B cell (primary cell): ENCODE results near the gene L3MBTL4. TPM values are rescaled to one million over a fixed set of nuclear protein-coding genes. Genes with fewer than 3 reads are reported as not detected.

ENCODE experiments used
- ATAC-seq: fragments of 200-7000 bp; cut with Tn5 transposase; one replicate; pipeline ENCODE4 v1.10.0; 2021; ENCODE audit warnings: low read depth, mild to moderate bottlenecking, moderate number of reproducible peaks, moderate library complexity
- CTCF ChIA-PET: fragments of 350-600 bp; sonication (Branson Sonifier 250); formaldehyde crosslinking; loops from one replicate; lab custom pipeline; 2021; ENCODE audit warnings: antibody characterized with exemption, inconsistent platforms; lab: Charles Lee
- POLR2A ChIA-PET: fragments of 350-600 bp; sonication (Branson Sonifier 250); formaldehyde crosslinking; loops from one replicate; lab custom pipeline; 2021; ENCODE audit warnings: antibody characterized with exemption; lab: Charles Lee
- DNase-seq: peaks from one replicate; pipeline ENCODE4 v3.0.0; 2013
- H2AFZ ChIP-seq: 2 replicates; pipeline ENCODE4 v1.6.1; 2012; ENCODE audit warnings: mild to moderate bottlenecking, low read depth, low read length; ENCODE audit not compliant: insufficient read depth, poor library complexity, severe bottlenecking
- H3K27ac ChIP-seq, 2 donors: 1 replicate in 1 of 2; 2 replicates in 1 of 2; pipeline ENCODE4 v1.5.1; 2012 to 2013; ENCODE audit warnings: low read length in 2 of 2, mild to moderate bottlenecking in 2 of 2, moderate library complexity in 1 of 2
- H3K27me3 ChIP-seq, 4 experiments: fragments of 200-600 bp in 1 of 4; sonication (generic) in 1 of 4; replicated peaks in 1 of 4; 1 replicate in 2 of 4; 2 replicates in 2 of 4; pipeline versions ENCODE4 v1.6.1 to v1.7.0; 2013 to 2016; ENCODE audit warnings: low read length in 3 of 4, mild to moderate bottlenecking in 2 of 4, mixed read lengths in 1 of 4, moderate library complexity in 1 of 4; ENCODE audit not compliant: insufficient read depth in 4 of 4, control insufficient read depth in 3 of 4; ENCODE audit errors: control extremely low read depth in 1 of 4
- H3K36me3 ChIP-seq, 2 experiments: replicated peaks in 1 of 2; 1 replicate in 1 of 2; 2 replicates in 1 of 2; pipeline versions ENCODE4 v1.6.1 to v1.7.1; 2013; ENCODE audit warnings: low read length in 1 of 2; ENCODE audit not compliant: insufficient read depth in 2 of 2, control insufficient read depth in 1 of 2; ENCODE audit errors: control extremely low read depth in 1 of 2, extremely low read depth in 1 of 2
- H3K4me1 ChIP-seq, 2 donors: fragments of 200-600 bp in 1 of 2; sonication (generic) in 1 of 2; 1 replicate in 1 of 2; 2 replicates in 1 of 2; pipeline versions ENCODE4 v1.5.1 to v1.6.1; 2013 to 2017; ENCODE audit warnings: low read length in 2 of 2; ENCODE audit not compliant: control insufficient read depth in 2 of 2, insufficient read depth in 2 of 2
- H3K4me2 ChIP-seq: replicated peaks from 2 replicates; pipeline ENCODE3; 2012; ENCODE audit warnings: mild to moderate bottlenecking, low read depth, low read length; ENCODE audit not compliant: poor library complexity, severe bottlenecking
- H3K4me3 ChIP-seq, 5 experiments: fragments of 200-600 bp in 1 of 5; sonication (generic) in 1 of 5; 1 replicate in 3 of 5; 2 replicates in 2 of 5; pipeline versions ENCODE4 v1.5.1 to v1.7.0; 2011 to 2016; ENCODE audit warnings: low read length in 4 of 5, mild to moderate bottlenecking in 4 of 5, low read depth in 2 of 5, control low read depth in 1 of 5, moderate library complexity in 1 of 5; ENCODE audit not compliant: insufficient read depth in 1 of 5; ENCODE audit errors: control extremely low read depth in 1 of 5, extremely low read depth in 1 of 5
- H3K79me2 ChIP-seq: fragments of 200-600 bp; sonication (generic); one replicate; pipeline ENCODE4 v1.6.0; 2016; ENCODE audit warnings: low read length; ENCODE audit not compliant: control insufficient read depth, insufficient read depth
- H3K9ac ChIP-seq: fragments of 200-600 bp; sonication (generic); 2 replicates; pipeline ENCODE4 v1.6.1; 2017; ENCODE audit warnings: mild to moderate bottlenecking, low read length, moderate library complexity
- H3K9me3 ChIP-seq, 3 donors: one replicate each; pipeline versions ENCODE4 v1.6.1 to v1.7.1; 2013; ENCODE audit warnings: low read length in 2 of 3; ENCODE audit not compliant: control insufficient read depth in 2 of 3, insufficient read depth in 1 of 3; ENCODE audit errors: control extremely low read depth in 1 of 3
- H4K20me1 ChIP-seq: 2 replicates; pipeline ENCODE4 v1.6.0; 2012; ENCODE audit warnings: mild to moderate bottlenecking, low read length; ENCODE audit not compliant: insufficient read depth, control insufficient read depth, poor library complexity, severe bottlenecking
- H3K27ac Mint-ChIP-seq: one replicate; pipeline ENCODE4 v1.8.0; 2021; ENCODE audit warnings: mixed read lengths
- H3K27me3 Mint-ChIP-seq: one replicate; pipeline ENCODE4 v1.8.0; 2021; ENCODE audit warnings: mixed read lengths
- H3K4me1 Mint-ChIP-seq: one replicate; pipeline ENCODE4 v1.8.0; 2021; ENCODE audit warnings: mixed read lengths
- H3K4me3 Mint-ChIP-seq: one replicate; pipeline ENCODE4 v1.8.0; 2021; ENCODE audit warnings: mixed read lengths
- H3K9me3 Mint-ChIP-seq: one replicate; pipeline ENCODE4 v1.8.0; 2022; ENCODE audit warnings: mixed read lengths; ENCODE audit not compliant: insufficient read depth
- CTCF ChIP-seq: fragments of 200-600 bp; IDR thresholded peaks from one replicate; pipeline ENCODE4 v1.8.0; 2022; ENCODE audit warnings: antibody characterized with exemption, mild to moderate bottlenecking
- EZH2 ChIP-seq: IDR thresholded peaks from 2 replicates; pipeline ENCODE4 v1.6.1; 2012; ENCODE audit warnings: borderline replicate concordance, low read depth, mild to moderate bottlenecking, moderate library complexity, low read length; ENCODE audit not compliant: insufficient read depth, poor library complexity, severe bottlenecking
- WGBS: methylation state at CpG from one replicate; pipeline ENCODE4 v1.1.5; 2013; ENCODE audit warnings: missing lambda C conversion rate; ENCODE audit not compliant: insufficient coverage; 5-methylcytosine and 5-hydroxymethylcytosine counted together
- intact Hi-C: fragments of 100-400 bp; cut with micrococcal nuclease; formaldehyde crosslinking; loops from one replicate; pipeline ENCODE4 v1.10.0; 2022
- polyA plus RNA-seq: library from polyadenylated mRNA; depleted of rRNA; stranded (reverse); fragments of >200 nt; gene quantifications from 2 replicates; pipeline ENCODE4 v1.2.3, GENCODE V29; 2012
- total RNA-seq, 2 donors: library from RNA; stranded (reverse); fragments of 120-200 nt in 1 of 2; gene quantifications; 1 replicate in 1 of 2; 2 replicates in 1 of 2; pipeline versions ENCODE4 v1.2.3 to v1.2.4, GENCODE V29; 2013 to 2022

L3MBTL4 gene
- total and polyA plus RNA-seq, 2 donors (not counting 1 experiment from before 2014, with no cell fraction given) = 3.0 to 11.9 TPM

- ATAC-seq = no peak
- no peaks in the 10 kb centered on the region for H3K27me3 Mint-ChIP-seq
- H3K27ac ChIP-seq = no peak overlapping the region
Observed at GRCh38 chr18:5979971-5980457, 434.7 kb downstream of the L3MBTL4 start.

More at GRCh38 chr18:5979971-5980457, 434.7 kb downstream of the L3MBTL4 start:
- H3K9ac ChIP-seq = no peak overlapping the region
- Mint-ChIP-seq H3K4me1 (peaks cover 23% of the 10 kb centered on the region), H3K9me3 (no peaks in the 10 kb centered on the region), H3K4me3 (no peak overlapping the region), H3K27ac (no peak overlapping the region)
- intact Hi-C loops = no loop called here
- H3K4me2 ChIP-seq = no peak overlapping the region
- no peak for TF ChIP-seq EZH2
- no peak for TF ChIP-seq CTCF
- ChIA-PET CTCF (no interaction called here), POLR2A (no interaction called here)
- DNase-seq = no peak
- peaks cover 15 to 17% of the 10 kb centered on the region in 2 donors for H3K4me1 ChIP-seq
- no peaks in the 10 kb centered on the region for H3K9me3 ChIP-seq
- no peak overlapping the region for H3K4me3 ChIP-seq
- H3K79me2 ChIP-seq = no peaks in the 10 kb centered on the region
- H4K20me1 ChIP-seq = no peaks in the 10 kb centered on the region
- no peaks in the 10 kb centered on the region for H3K36me3 ChIP-seq
- WGBS = 87% methylated on average over 5 of the region's 9 CpGs
- H2AFZ ChIP-seq = no peak overlapping the region
- no peaks in the 10 kb centered on the region for H3K27me3 ChIP-seq
